Muscle of leg (tissue), 11 donors: ENCODE measurements around the gene RAB4B. TPM values are rescaled to one million over a fixed set of nuclear protein-coding genes. Genes with fewer than 3 reads are reported as not detected.
"Not testable (repeated sequence)": the region's sequence is repeated elsewhere in the genome, so short reads cannot be mapped to it uniquely, and the experiment has no call there.

Source experiments
- DNase-seq: peaks from one replicate; pipeline ENCODE4 v3.0.0; 2013
- H3K27ac ChIP-seq: one replicate; pipeline ENCODE4 v1.5.1; 2013; ENCODE audit warnings: mild to moderate bottlenecking, low read length, control low read depth
- H3K27me3 ChIP-seq: one replicate; pipeline ENCODE4 v1.6.1; 2013; ENCODE audit warnings: low read length; ENCODE audit not compliant: control insufficient read depth, insufficient read depth
- H3K36me3 ChIP-seq: one replicate; pipeline ENCODE4 v1.6.1; 2013; ENCODE audit warnings: low read length; ENCODE audit not compliant: control insufficient read depth, insufficient read depth
- H3K4me1 ChIP-seq: one replicate; pipeline ENCODE4 v1.6.1; 2013; ENCODE audit warnings: low read length; ENCODE audit not compliant: control insufficient read depth, insufficient read depth
- H3K4me3 ChIP-seq: one replicate; pipeline ENCODE4 v1.5.1; 2013; ENCODE audit warnings: low read length, control low read depth
- H3K9me3 ChIP-seq: replicated peaks from 2 replicates; pipeline ENCODE4 v1.6.1; 2013; ENCODE audit warnings: low read depth, low read length; ENCODE audit not compliant: control insufficient read depth
- WGBS: methylation state at CpG from one replicate; pipeline ENCODE4 v1.1.5; 2013; ENCODE audit warnings: missing lambda C conversion rate; ENCODE audit not compliant: insufficient coverage; 5-methylcytosine and 5-hydroxymethylcytosine counted together
- polyA plus RNA-seq, 8 donors: library from polyadenylated mRNA; unstranded; fragments of 120-200 nt; gene quantifications; one replicate each; pipeline versions ENCODE4 v1.2.1 to v1.2.3, GENCODE V29; 2013; ENCODE audit warnings: inconsistent platforms in 1 of 8, low replicate concordance in 1 of 8; ENCODE audit not compliant: insufficient read length in 8 of 8, insufficient read depth in 1 of 8
- total RNA-seq: library from RNA; stranded (reverse); fragments of 120-200 nt; gene quantifications from one replicate; pipeline ENCODE4 v1.2.4, GENCODE V29; 2013

Gene RAB4B
- total and polyA plus RNA-seq, 9 donors: 6.0 to 11.0 (median 9.6) TPM

DNA sequence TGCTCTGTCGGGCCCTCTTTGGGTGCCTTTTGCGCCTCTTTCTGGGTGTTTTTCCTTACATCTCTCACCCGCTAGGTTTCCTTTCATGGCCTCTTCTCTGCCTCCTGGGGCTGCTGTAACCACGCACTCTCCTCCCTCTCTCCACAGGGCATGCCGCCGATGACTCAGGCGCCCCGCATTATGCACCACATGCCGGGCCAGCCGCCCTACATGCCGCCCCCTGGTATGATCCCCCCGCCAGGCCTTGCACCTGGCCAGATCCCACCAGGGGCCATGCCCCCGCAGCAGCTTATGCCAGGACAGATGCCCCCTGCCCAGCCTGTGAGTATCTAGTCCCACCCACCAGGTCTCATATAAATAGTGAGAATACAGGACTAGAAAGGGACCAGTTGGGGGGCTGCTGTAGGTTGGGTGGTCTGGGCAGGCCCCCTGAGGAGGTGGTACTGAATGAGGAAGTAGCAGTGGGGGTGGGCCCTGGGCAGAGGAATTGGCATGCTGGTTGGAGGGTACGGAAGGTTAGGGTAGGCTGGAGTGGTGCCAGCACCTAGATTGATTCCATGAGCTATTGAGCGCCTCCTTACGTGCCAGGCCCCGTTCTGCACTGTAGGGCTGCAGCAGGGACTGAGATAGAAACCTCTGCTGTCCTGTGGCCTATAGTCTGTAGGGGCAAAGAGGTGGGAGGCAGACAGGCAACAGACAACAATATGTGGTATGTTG lies 15.1 kb upstream of the RAB4B start:
- DNase-seq: no peak
- Histone ChIP-seq H3K4me1 (no peaks in the 10 kb centered on the region), H3K36me3 (peaks cover 78% of the 10 kb centered on the region), H3K27me3 (no peaks in the 10 kb centered on the region), H3K9me3 (no peaks in the 10 kb centered on the region), H3K4me3 (no peak overlapping the region), H3K27ac (no peak overlapping the region)
- WGBS: 90% methylated on average over 15 of the region's 17 CpGs

- no peak overlapping the region for H3K27ac ChIP-seq
- peaks cover 74% of the 10 kb centered on the region for H3K36me3 ChIP-seq
- 94% methylated on average over 3 of the region's 7 CpGs for WGBS
- no peak for DNase-seq
- H3K4me3 ChIP-seq: no peak overlapping the region
- H3K4me1 ChIP-seq: no peaks in the 10 kb centered on the region
- no peaks in the 10 kb centered on the region for H3K9me3 ChIP-seq
- H3K27me3 ChIP-seq: no peaks in the 10 kb centered on the region
Observed at GRCh38 chr19:40763526-40763925, 14.5 kb upstream of the RAB4B start.

GRCh38 chr19:40763963-40764362 lies 14.1 kb upstream of the RAB4B start:
- H3K36me3 ChIP-seq: peaks cover 73% of the 10 kb centered on the region
- DNase-seq: no peak
- WGBS: 94% methylated on average over 7 of the region's 10 CpGs

DNA sequence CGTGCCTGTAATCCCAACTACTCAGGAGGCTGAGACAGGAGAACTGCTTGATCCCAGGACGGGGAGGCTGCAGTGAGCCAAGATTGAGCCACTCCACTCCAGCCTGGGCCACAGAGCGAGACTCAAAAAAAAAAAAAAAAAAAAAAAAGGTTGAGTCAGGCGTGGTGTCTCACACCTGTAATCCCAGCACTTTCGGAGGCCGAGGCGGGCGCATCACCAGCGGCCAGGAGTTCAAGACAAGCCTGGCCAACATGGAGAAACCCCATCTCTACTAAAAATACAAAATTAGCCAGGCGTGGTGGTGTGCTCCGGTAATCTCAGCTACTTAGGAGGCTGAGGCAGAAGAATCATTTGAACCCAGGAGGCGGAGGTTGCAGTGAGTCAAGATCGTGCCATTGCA lies 11.7 kb upstream of the RAB4B start:
- not testable (repeated sequence) for H3K9me3 ChIP-seq, H3K27ac ChIP-seq, H3K4me1 ChIP-seq, DNase-seq, H3K27me3 ChIP-seq, H3K4me3 ChIP-seq
- peaks cover 49% of the 10 kb centered on the region for H3K36me3 ChIP-seq
- 98% methylated on average over 8 of the region's 13 CpGs for WGBS

More at GRCh38 chr19:40763963-40764362, 14.1 kb upstream of the RAB4B start:
- no peak overlapping the region for H3K27ac ChIP-seq
- no peaks in the 10 kb centered on the region for H3K27me3 ChIP-seq
- no peaks in the 10 kb centered on the region for H3K4me1 ChIP-seq
- H3K9me3 ChIP-seq: no peaks in the 10 kb centered on the region
- H3K4me3 ChIP-seq: no peak overlapping the region

GRCh38 chr19:40768869-40769268 lies 9.2 kb upstream of the RAB4B start:
- Histone ChIP-seq H3K27me3 (no peaks in the 10 kb centered on the region), H3K36me3 (peaks cover 24% of the 10 kb centered on the region), H3K27ac (no peak overlapping the region), H3K9me3 (no peaks in the 10 kb centered on the region), H3K4me1 (no peaks in the 10 kb centered on the region), H3K4me3 (no peak overlapping the region)
- 67% methylated on average over 2 of the region's 5 CpGs for WGBS
- DNase-seq: no peak

GRCh38 chr19:40771101-40771862 lies 6.8 kb upstream of the RAB4B start:
- not testable (repeated sequence) for H3K36me3 ChIP-seq, H3K27me3 ChIP-seq, H3K4me1 ChIP-seq, DNase-seq, H3K9me3 ChIP-seq, H3K4me3 ChIP-seq, H3K27ac ChIP-seq
- 87% methylated on average over 8 of the region's 10 CpGs for WGBS

GRCh38 chr19:40774916-40775631 lies 3.0 kb upstream of the RAB4B start, which contains the start of gene MIA:
Gene MIA (plus strand): TSS chr19:40775521. CDS start chr19:40775543, 22 bp downstream.
- Histone ChIP-seq H3K9me3 (no peaks in the 10 kb centered on the region), H3K36me3 (peaks cover 2% of the 10 kb centered on the region), H3K4me1 (peaks cover 15% of the 10 kb centered on the region), H3K27me3 (no peaks in the 10 kb centered on the region), H3K27ac (no peak within 1 kb of the TSS), H3K4me3 (no peak within 1 kb of the TSS)
- no CpG with 5 or more reads among the region's 9 CpGs for WGBS
- no peak for DNase-seq

GRCh38 chr19:40775632-40776022 lies 2.4 kb upstream of the RAB4B start:
- H3K4me1 ChIP-seq: peaks cover 15% of the 10 kb centered on the region
- DNase-seq: no peak
- H3K36me3 ChIP-seq: peaks cover 6% of the 10 kb centered on the region
- 96% methylated on average over 5 of the region's 10 CpGs for WGBS
- no peak overlapping the region for H3K27ac ChIP-seq
- no peaks in the 10 kb centered on the region for H3K9me3 ChIP-seq
- no peaks in the 10 kb centered on the region for H3K27me3 ChIP-seq
- no peak overlapping the region for H3K4me3 ChIP-seq

- Histone ChIP-seq H3K27ac (peak overlapping the region; percentile 100), H3K4me3 (no peak overlapping the region), H3K27me3 (no peaks in the 10 kb centered on the region), H3K36me3 (peaks cover 6% of the 10 kb centered on the region), H3K9me3 (no peaks in the 10 kb centered on the region), H3K4me1 (peaks cover 15% of the 10 kb centered on the region)
- 100% methylated on average over 2 of the region's 7 CpGs for WGBS
- no peak for DNase-seq
Observed at GRCh38 chr19:40776364-40776763, 1.7 kb upstream of the RAB4B start.
